ENCODE results near the gene SPDYE17.
"Not testable (repeated sequence)": the region's sequence is repeated elsewhere in the genome, so short reads cannot be mapped to it uniquely, and the experiment has no call there.

Gene SPDYE17

GRCh38 chr7:77032261-77032660 is at the start of gene SPDYE17:
SPDYE17 (minus strand) TSS chr7:77032361; CDS start chr7:77030570, 1,791 bp downstream.
- not testable (repeated sequence) for H3K27ac ChIP-seq

GRCh38 chr7:77080236-77080635 is 48.1 kb upstream of the SPDYE17 start:
- H3K27ac ChIP-seq: not testable (repeated sequence)

GRCh38 chr7:77079624-77080023 is 47.5 kb upstream of the SPDYE17 start:
- H3K27ac ChIP-seq: not testable (repeated sequence)

GRCh38 chr7:77079112-77079511 is 47.0 kb upstream of the SPDYE17 start:
- H3K27ac ChIP-seq: not testable (repeated sequence)

- not testable (repeated sequence) for H3K27ac ChIP-seq
Measured at GRCh38 chr7:77077060-77077459, 44.9 kb upstream of the SPDYE17 start.

GRCh38 chr7:77074786-77075396 is 42.7 kb upstream of the SPDYE17 start:
- not testable (repeated sequence) for H3K27ac ChIP-seq

GRCh38 chr7:77071108-77071507 is 38.9 kb upstream of the SPDYE17 start:
- not testable (repeated sequence) for H3K27ac ChIP-seq

- H3K27ac ChIP-seq: not testable (repeated sequence)
Measured at GRCh38 chr7:77065869-77066268, 33.7 kb upstream of the SPDYE17 start.

- H3K27ac ChIP-seq: not testable (repeated sequence)
Measured at GRCh38 chr7:77063732-77064131, 31.6 kb upstream of the SPDYE17 start.

GRCh38 chr7:77062557-77062956 is 30.4 kb upstream of the SPDYE17 start, which contains the start of gene SPDYE18:
SPDYE18 (minus strand) TSS chr7:77062558; CDS start chr7:77060512, 2,046 bp downstream.
- not testable (repeated sequence) for H3K27ac ChIP-seq

- H3K27ac ChIP-seq: not testable (repeated sequence)
Measured at GRCh38 chr7:77026349-77026748, 5.8 kb downstream of the SPDYE17 start.

- not testable (repeated sequence) for H3K27ac ChIP-seq
Measured at GRCh38 chr7:77010074-77010680, 22.0 kb downstream of the SPDYE17 start.

- H3K27ac ChIP-seq: not testable (repeated sequence)
Measured at GRCh38 chr7:77008000-77008399, 24.2 kb downstream of the SPDYE17 start.

GRCh38 chr7:77006127-77007110 is 25.7 kb downstream of the SPDYE17 start:
- H3K27ac ChIP-seq: not testable (repeated sequence)

GRCh38 chr7:77005461-77006057 is 26.6 kb downstream of the SPDYE17 start:
- not testable (repeated sequence) for H3K27ac ChIP-seq

GRCh38 chr7:77004151-77004550 is 28.0 kb downstream of the SPDYE17 start:
- H3K27ac ChIP-seq: not testable (repeated sequence)

GRCh38 chr7:77003241-77003640 is 28.9 kb downstream of the SPDYE17 start:
- not testable (repeated sequence) for H3K27ac ChIP-seq

GRCh38 chr7:77002678-77003233 is 29.4 kb downstream of the SPDYE17 start:
- not testable (repeated sequence) for H3K27ac ChIP-seq

GRCh38 chr7:77002104-77002503 is 30.1 kb downstream of the SPDYE17 start:
- not testable (repeated sequence) for H3K27ac ChIP-seq

GRCh38 chr7:76999474-77000107 is 32.6 kb downstream of the SPDYE17 start:
- H3K27ac ChIP-seq: not testable (repeated sequence)

- H3K27ac ChIP-seq: not testable (repeated sequence)
Measured at GRCh38 chr7:76998764-76999450, 33.3 kb downstream of the SPDYE17 start.

Measured in C4-2B (cell line).